Stimulated activated CD4-positive, alpha-beta T cell treated with anti-CD3 and anti-CD28 coated beads, Interleukin-1b, Interleukin-23, amount 100 ng/mL, for 48 hours (primary cell): ENCODE measurements around the gene COL18A1.

Experiments used
- DNase-seq: peaks from one replicate; pipeline ENCODE4 v3.0.0-alpha.2; 2020

COL18A1 gene

DNA sequence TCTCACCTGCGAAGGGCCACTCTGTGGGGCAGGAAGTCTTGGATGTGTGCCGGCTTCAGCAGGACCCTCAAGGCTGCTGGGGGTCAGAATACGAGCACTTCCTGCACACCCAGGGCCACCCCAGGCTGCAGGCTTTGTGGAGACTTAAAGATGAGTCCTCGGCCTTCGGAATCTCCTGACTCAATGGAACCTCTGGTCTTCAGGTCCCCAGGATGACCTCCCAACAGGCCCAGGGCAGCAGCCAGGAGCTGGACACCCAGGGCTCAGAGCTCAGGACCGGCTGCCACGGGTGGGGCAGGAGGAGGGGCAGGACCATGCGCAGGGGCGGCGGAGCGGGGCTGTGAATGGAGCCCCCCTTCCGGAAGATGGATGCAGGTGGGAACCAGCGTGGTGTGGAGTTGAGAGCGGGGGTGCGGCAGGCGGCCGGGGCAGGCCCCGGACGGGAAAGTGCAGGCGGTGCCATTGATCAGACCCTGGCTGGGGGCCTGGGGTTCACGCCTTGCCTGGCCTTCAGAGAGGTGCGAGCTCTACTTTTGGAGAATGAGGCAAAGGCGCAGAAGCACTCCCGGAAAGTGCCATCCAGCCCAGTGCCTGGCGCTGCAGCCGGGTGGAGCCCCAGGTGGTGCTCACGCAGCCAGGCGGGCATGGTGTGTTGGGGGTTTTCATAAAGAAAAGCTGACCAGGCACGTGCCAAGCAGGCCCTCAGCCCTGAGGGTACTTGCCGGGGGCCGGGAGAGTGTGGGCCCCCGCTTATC, 10.4 kb downstream of the COL18A1 start:
- no peak for DNase-seq

DNA sequence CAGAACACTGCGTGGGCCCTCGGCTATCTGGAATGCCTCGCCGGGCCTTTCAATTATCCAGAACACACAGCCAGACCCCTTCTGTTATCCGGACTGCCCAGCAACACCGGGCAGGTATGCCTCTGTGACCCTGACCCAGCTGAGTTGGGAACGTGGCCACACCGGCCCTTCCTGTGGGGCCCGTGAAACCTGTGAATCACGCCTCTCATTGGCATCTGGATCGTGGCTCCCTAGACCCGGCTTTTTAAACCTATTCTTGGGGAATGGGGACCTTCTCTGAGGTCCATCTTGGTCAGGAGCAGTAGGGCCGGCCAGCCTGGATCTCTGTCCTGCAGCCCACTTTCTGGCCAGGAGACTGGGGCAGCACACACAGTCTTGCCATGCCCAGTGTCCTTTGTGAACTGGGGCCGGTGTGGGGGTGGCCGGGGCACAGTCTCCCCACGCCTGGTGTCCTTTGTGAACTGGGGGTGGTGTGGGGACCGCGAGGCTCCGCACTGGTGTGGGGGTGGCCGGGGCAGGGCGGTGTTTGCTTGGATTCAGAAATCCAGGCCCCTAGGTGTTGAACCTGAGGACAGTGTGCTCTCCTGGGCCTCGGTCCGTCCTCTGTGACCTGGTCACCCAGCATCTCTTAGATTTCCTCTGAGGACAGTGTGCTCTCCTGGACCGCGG, 11.1 kb downstream of the COL18A1 start:
- DNase-seq, result no peak

DNA sequence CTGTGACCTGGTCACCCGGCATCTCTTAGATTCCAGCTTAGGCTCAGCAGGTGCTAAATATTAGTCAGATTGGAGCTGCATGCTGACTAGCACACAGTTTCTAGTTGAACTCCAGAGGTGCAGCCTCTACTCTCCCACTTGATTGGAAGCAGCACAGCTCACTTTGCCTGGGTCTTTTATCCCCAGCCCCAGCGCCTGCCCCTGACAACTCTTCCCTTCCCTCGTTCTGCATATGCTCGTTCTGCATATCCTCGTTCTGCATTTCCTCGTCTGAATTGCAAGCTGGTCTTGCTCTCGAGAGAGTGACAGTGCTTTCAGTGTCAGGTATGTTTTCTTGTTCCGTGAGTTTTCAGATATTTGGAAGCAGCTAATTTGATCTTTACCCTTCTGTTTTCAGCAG, 11.7 kb downstream of the COL18A1 start:
- no peak for DNase-seq

DNA sequence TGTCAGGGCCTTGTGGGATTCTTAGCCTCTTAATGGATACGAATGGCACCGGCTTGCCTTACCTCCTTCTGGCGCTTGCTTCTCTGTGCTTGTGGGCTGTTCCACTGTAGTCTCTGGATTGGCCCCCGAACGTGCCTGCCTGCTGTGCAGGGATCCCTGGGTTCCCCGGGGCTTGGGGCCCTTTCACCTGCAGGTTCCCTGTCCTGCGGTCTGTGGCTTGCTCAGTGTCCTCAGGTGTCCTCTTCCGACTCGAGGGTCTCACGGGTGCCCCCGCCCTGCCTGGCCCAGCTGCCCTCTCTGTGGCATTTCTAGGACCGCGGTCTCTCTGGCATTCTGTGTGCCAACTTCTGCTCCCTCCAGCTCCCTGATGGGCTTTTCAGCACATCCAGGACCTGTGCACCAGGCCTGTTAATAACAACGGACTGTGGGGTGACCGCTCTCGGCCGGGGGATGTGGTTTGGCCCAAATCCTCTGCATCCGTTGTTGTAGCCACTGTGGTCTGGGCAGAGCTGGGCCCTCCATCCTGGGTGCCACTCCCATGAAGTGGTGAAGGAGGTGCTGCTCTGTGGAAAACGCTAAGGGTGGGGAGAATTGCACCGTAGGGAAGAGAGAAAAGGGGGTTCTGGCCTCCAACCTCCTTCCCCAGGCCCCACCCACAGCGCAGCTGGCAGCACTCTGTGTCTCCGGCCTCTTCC, 12.4 kb downstream of the COL18A1 start:
- DNase-seq, result no peak

DNA sequence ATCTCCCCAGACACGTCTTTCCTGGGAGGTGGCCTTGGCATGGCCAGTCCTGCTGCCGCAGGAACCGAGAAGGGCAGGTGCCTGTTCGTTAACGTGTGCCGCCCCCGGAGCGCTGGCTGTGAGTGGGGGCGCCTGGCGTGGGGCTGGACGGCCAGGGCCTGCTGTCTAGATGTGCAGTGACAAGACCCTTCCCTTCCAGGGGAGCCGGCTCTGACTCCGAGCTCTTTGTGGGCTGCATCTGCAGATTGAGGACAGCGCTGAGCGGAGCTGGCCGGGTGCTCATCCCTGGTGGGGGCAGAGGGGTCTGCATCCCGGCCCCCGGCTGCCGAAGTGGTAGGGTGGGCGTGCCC, 13.0 kb downstream of the COL18A1 start:
- DNase-seq, result no peak

DNA sequence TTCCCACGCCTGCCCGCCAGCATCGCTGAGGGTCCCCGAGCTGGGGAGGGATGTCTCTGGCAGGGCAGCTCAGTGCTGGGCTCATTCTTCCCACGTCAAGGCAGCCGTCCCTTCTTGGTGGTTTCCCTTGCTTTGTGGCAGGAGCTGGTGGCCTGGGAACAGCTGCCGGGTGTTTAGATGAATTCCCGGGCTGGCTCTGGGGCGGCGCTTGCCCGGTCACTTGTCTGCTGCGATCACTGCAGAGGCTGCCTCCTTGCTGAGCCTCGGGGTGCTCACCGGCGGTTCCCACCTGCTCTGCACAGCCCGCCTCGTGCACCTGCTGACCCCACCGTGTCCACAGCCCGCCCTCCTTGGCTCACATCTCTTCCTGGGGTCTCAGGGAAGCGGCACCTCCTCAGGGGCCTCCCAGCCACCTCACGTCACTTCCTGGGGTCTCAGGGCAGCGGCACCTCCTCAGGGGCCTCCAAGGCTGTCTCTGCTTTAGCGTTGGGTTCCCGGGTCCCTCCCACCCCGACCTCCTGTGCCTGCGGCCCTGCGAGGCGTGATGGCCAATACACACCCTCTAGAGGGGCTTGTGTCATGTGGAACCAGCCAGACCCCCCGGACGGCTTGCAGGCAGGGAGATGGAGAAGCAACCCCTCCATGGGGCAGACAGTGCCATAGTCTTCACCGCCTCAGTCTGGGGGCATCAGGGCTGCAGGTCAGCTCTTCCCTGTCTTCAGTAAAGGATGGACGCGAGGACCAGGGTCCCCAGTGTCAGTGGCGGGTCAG, 13.5 kb downstream of the COL18A1 start:
- DNase-seq, result no peak

DNA sequence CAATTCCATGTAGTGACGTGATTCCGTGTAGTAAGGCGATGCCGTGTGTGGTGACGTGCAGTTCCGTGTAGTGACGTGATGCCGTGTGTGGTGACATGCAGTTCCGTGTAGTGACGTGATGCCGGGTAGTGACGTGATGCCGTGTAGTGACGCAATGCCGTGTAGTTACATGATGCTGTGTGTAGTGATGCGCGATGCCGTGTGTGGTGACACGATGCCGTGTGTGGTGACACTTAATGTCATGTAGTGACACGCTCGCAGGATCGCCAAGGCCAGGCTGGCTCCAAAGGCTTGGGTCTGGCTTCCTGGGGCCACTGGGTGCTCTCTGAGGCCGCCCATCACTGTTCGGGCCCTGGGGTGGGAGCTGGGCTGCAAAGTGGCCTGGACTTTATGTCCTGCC, 14.2 kb downstream of the COL18A1 start:
- DNase-seq, result no peak

DNA sequence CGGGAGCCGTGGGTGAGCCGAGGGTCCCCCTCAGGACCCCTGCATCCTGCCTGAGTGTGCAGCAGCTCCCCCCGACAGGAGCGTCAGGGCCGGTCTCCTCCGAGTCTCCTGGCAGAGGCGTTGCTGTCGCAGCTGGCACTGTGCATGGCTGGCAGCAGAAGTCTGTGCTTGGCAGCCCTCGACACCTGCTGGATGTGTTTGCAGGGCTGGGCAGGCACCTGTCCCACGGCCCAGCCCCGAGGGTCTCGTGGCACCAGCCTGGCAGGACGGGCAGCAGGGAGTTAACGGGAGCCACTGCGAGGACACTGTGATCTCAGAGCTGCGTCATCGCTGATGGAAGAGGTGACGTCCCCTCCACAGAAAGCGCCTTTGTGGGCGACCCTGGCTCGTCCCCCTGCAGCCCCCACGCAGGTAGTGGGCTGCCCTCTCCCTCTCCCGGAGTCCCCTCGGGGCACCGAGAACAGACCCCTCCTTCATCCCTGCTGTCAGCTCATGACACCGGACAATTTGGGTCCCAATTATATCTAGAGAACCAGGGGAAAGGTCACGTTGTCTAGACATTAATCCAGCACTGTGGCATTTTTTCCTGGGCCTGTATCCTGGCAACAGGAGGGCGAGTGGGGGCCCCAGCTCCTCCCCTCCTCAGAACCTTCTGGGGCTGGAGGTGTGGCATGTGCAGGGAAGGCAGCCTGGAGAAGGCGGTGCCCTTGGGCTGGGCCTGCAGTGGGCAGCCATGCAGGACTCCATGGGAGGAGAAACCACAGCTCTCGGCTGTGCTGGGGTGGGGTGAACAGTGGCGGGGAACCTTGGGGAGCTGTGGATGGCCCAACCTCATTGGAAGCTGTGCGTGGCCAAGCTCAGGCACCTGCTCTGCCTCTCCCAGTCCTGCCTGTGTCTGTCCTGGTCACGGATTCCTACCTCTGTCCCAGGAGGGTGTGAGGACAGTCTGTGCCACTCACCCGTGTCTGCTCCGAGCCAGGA, 15.4 kb downstream of the COL18A1 start:
- DNase-seq, result no peak

DNA sequence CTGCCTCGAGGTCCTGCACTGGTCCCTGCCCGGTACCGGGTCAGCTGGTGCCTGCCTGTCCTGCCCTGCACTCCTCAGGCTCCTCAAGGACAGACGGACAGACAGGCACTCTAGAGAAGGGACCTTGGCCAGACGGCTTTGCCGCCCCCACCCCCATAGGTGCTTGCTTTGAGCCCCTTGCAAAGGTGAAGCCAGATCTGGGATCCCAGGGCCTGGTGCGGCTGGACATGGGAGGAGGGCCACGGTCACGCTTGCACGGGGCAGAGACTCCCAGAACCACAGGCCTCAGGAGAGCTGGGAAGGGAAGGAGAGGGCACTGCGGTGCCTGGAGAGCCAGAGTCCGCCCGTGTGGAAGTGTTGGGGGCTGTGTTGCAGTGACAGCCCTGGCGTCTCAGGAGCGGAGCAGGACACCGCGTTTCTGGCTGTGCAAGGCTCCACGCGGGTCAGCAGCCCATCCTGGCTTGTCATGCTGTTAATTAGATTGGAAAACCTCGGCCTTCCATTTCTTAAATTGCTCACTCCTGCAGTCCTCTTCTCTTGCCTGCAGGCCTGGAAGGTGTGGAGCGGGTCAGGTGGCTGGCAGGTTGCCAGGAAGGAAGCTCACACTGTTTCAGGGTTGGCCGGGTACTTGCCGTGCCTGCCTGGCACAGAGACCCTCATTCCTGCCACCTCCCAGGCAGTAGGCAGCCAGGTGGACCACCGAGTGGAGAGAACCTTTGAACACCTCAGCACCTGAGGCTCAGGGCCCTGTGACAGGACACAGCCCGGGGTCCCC, 16.3 kb downstream of the COL18A1 start:
- no peak for DNase-seq

DNA sequence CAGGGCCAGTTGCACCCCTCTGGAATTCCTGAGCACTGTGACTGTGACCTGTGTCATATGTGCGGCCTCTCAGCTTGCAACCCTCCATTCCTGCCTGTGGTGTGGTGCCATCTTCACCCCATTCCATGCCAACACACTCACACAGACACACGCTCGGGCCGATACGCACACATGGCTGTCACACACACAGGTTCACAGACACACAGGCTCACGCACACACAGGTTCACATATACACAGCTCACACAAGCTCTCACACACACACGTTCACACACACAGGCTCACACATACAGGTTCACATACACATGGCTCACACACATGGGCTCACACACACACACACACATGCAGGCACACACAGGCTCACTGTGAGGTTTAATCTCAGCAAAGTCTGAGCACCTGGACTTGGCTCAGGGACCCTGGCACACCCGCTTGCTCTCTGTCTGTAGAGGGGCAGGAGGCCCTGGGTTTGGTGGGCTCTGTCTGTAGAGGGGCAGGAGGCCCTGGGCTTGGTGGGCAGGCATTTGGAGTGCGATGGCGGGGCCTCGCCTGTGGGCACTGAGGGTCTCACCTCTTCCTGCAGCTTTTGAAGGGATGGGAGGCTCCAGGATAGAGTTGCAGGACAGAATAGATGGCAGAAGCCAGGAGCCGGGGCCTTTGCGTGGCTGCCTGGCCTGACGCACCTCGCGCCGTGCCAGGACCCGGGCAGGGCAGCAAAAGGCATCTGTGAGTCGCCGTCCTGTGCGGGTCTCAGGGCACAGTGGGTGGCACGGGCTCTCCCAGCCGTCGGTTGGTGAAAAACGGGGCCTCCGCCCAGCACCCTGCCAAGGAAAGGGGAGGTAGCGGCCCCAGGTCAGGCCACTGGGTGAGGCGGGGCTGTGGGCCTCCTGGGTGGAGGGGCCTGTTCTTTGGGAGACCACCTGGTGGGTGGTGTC, 17.1 kb downstream of the COL18A1 start:
- DNase-seq, result no peak

DNA sequence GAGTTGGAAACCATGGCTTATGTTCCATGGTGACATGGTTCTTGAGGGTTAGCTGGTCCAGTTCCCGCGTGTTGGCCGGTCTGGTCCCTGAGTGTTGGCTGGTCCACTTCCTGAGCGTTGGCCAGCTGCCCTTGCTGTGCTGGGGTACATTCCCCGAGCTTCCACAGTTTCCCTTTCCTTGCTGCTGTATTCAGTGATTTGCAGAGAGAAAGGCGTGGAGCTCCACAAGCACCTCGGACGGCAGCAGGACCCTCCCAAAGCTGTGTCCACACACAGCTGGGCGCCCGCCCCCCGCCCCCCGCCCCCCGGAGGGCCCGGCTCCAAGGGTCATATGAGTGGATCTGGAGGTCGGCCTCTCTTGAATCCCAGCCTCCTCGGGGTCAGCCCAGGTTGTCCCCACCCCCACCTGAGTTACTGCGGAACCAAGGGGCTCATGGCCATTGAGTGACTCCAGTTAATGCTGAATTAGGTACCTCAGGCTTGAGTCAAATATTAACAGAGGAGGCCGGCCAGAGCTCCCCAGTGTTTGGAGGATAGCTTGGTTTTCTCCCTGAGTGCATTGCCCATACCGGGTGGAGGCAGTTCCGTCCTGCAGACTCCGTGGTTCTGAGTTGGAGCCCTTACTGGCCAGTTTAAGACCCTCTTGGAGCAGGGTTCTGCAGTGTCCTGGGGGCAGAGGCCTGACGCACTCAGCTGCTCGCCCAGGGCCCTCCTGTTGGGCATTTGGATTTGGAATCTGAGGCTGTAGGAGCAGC, 18.4 kb downstream of the COL18A1 start:
- no peak for DNase-seq

DNA sequence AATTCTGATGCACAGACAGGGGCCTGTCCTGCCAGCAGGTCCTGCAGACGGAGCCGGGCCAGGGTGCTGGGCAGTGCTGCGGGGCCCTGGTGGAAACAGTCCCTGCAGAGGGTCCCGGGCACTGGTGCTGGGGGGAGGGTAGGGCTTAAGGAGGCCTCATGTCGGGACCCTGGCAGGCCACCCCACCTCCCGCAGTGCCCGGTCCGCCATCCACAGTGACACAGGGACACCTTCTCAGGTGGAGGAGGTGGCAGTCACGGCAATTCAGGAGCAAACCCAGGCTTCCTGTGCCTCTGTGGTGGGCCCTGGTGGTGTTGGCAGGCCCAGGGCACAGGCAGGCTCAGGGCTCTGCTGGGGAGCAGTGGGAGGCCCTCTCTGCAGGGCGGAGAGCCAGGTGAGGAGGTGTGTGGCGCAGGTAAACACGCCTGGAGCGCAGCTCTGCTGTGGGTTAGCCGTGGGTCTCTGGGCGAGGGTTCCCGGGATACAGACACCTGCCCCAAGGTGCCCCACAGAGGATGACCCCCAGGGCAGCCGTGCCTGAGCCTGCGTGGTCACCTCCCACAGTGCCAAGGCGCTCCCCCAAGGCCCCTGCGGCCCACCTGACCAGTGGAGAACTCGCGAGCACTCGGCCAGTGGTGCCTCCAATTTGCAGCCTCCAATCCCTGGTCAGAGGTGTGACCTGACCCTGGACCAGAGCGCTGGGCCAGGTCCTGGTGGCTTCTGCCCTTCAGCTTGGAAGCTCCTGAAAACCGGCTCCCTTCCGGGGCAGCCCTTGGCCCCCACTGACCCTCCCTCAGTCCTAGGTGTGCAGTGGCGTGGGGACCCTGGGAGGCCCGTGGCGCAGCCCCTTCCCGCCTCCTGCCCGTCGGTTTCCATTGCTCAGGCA, 19.2 kb downstream of the COL18A1 start:
- DNase-seq, result no peak

DNA sequence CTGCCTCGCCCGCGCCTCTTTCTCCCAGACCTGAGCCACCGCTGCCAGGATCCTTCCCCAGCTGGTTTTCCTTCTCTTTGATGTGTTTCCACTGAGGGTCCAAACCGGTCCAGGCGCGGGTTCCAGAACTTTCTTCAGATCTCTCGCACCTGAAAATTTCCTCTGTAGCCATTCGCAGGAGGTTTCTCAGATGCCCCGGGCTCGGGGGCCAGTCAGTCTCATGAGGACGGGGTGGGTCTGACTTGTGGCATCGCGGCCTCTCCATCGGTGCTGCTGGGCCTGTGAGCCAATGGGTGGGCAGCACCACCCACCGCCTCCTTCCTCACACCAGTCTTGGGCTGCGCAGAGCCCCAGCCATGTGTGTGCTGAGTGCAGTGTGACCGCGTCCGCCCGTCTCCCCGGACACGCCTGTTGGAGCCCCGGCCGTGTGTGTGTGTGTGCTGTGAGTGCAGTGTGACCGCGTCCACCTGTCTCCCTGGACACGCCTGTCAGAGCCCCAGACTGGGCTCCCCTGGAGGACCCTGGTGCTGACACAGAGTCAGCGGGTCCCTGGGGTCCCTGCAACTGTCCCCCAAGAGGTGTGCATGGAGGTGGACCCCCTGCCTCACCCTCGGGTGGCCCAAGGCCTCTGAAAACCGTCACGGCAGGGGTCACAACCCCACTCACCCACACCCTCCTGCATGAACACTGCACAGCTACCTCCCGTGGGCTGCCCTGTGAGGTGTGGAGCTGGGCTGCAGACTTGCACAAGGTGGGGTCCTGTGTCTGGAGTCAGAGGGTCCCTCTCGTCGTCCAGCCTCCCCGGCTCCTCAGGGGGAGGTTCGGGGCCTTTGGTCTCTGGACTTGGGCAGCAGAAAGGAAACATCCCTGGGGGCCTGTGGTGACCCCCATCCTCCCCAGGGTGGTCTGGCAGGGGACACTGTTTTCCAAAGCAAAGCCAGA, 20.2 kb downstream of the COL18A1 start:
- DNase-seq, result no peak

DNA sequence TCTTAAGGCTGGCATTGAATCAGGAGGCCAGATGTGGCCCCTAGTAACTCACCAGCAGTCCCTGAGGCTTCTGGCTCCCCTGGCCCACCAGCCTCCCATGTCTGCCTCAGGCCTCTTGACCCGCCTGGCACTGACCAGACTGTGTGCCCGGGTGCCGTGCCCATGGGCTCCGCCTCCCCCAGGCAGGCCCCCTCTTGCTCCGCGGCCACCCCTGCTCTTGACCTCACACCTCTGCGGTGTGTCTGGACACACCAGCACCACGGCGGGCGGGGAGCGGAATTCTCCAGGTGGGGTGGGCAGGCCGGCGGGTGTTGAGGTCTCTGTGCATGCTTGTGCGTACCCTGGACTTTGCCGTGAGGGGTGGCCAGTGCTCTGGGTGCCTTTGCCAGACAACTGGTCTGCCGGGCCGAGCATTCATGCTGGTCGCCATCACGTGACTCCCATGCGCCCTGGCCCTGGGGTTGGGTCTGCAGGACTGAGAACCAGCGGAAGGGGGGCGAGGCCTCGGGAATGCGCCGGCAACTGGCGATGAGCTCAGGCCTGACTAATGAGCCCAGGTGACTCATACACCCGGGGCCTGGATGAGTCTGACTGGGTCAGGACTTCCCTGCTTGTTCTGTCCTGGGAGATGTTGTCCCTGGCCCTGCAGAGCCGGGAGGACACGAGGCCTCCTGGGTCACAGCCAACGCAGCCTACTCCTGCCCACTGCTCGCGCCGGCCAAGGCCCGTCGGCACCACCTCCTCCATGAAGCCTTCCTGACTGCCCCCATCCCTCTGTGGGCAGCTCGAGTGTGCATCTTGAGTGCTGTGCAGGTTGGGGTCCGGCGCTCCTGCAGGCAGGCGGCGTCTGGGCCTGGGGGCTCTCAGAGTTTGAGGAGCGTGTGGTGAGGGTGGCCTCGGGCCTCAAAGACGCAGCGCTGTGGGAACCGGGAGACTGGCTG, 22.6 kb downstream of the COL18A1 start:
- DNase-seq, result no peak

DNA sequence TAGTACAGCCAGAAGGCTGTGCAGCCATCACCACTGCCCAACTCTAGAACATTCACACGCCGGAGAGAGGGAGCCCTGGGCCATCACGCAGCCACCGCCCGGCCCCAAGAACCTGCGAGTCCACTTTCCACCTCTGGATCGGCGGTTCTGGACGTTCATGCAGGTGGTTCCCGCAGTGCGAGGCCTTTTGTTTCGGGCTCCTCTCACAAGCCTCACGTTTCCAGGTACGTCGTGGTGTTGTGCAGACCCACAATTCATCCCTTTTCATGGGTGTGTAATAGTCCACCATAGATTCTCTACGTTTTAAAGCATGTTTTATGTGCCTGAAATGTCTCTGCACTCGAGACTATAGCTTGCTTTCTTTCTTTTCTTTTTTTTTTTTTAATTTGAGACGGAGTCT, 23.6 kb downstream of the COL18A1 start:
- DNase-seq, result no peak
